GM10248 (cell line): ENCODE measurements around the gene CDC42EP4.
"Not testable (repeated sequence)": the region's sequence is repeated elsewhere in the genome, so short reads cannot be mapped to it uniquely, and the experiment has no call there.

ENCODE experiments used
- CTCF ChIA-PET: fragments of 300-600 bp; sonication (Branson Sonifier 250); formaldehyde crosslinking; extraction: SDS; loops from one replicate; lab custom pipeline; 2021; ENCODE audit warnings: antibody characterized with exemption; lab: Yijun Ruan, JAX
- POLR2A ChIA-PET: fragments of 350-650 bp; sonication (Branson Sonifier 250); formaldehyde crosslinking; extraction: SDS; loops from one replicate; lab custom pipeline; 2020; ENCODE audit warnings: antibody characterized with exemption; lab: Yijun Ruan, JAX
- DNase-seq: peaks from one replicate; pipeline ENCODE4 v3.0.0; 2012; ENCODE audit errors: extremely low spot score
- TF ChIP-seq, protein P1 (sequence below): IDR thresholded peaks from 2 replicates; pipeline ENCODE4 v1.5.1; 2012; ENCODE audit warnings: mild to moderate bottlenecking, low read depth; ENCODE audit errors: extremely low read depth, missing control alignments, control extremely low read depth

CDC42EP4 gene

DNA sequence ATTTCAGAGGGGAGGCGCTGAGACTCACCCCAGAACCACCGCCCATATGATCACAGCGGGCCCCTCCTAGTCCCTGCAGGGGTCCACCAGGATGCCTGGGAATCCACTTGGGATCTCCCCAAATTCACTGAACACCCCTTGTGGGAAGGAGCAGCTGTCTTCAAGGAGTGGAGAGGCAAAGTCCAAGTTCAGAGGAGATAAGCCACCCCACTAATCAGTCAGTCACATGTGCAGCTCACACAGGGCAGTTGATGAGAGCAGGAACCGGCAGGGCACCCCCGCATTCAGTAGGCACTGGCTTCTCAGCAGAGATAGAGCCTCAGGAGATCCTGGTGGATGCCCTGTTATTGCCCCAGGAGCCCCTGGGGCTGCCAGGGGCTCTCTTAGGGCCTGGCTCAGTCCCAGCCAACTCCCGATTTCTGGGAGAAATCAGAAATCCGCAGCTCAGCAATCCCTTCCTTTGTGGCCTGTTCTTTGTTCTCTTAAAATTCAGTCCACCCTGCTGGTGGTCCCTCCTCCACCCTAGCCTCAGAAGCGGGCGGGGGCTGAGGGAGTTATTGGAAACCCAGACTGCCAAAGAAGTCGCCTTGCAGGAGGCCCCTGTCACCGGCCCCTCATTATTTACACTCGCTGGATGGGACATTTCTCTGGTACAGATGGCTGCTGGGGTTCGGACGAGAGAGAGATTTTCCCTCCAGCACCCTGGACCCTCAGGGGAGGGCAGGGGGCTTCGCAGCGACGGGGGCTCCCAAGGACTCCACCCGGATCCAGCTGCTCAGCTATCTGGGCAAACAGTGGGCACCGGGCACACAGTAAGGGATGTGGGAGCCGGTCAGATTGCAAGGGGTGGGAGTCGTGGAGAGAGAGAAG, 1.8 kb downstream of the CDC42EP4 start:
- ChIA-PET CTCF (interaction anchor here (0.8 to 3.9 kb wide), 12 partner anchors 10 to 753 kb away, joined by 3 to 13 read pairs (median 4); a partner anchor contains a TSS), POLR2A (interaction anchor here (1.2 kb wide), 1 partner anchor 82 kb away, joined by 3 read pairs; no protein-coding TSS in a partner anchor)
- DNase-seq, result no peak
- TF ChIP-seq, protein P1, sequence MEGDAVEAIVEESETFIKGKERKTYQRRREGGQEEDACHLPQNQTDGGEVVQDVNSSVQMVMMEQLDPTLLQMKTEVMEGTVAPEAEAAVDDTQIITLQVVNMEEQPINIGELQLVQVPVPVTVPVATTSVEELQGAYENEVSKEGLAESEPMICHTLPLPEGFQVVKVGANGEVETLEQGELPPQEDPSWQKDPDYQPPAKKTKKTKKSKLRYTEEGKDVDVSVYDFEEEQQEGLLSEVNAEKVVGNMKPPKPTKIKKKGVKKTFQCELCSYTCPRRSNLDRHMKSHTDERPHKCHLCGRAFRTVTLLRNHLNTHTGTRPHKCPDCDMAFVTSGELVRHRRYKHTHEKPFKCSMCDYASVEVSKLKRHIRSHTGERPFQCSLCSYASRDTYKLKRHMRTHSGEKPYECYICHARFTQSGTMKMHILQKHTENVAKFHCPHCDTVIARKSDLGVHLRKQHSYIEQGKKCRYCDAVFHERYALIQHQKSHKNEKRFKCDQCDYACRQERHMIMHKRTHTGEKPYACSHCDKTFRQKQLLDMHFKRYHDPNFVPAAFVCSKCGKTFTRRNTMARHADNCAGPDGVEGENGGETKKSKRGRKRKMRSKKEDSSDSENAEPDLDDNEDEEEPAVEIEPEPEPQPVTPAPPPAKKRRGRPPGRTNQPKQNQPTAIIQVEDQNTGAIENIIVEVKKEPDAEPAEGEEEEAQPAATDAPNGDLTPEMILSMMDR, result no peak

DNA sequence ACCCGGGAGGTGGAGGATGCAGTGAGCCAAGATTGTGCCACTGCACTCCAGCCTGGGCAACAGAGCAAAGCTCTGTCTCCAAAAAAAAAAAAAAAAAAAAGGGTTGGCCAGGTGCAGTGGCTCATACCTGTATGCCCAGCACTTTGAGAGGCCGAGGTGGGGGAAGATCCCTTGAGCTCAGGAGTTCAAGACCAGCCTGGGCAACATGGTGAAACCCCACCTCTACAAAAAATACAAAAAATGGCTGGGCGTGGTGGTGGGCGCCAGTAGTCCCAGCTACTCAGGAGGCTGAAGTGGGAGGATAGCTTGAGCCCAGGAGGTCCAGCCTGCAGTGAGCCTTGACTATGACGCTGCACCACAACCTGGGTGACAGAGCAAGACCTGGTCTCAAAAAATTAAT, 2.8 kb downstream of the CDC42EP4 start:
- DNase-seq, POLR2A ChIA-PET: not testable (repeated sequence)
- CTCF ChIA-PET, result interaction anchor here (3.9 kb wide), 1 partner anchor 10 kb away, joined by 10 read pairs; no protein-coding TSS in a partner anchor

DNA sequence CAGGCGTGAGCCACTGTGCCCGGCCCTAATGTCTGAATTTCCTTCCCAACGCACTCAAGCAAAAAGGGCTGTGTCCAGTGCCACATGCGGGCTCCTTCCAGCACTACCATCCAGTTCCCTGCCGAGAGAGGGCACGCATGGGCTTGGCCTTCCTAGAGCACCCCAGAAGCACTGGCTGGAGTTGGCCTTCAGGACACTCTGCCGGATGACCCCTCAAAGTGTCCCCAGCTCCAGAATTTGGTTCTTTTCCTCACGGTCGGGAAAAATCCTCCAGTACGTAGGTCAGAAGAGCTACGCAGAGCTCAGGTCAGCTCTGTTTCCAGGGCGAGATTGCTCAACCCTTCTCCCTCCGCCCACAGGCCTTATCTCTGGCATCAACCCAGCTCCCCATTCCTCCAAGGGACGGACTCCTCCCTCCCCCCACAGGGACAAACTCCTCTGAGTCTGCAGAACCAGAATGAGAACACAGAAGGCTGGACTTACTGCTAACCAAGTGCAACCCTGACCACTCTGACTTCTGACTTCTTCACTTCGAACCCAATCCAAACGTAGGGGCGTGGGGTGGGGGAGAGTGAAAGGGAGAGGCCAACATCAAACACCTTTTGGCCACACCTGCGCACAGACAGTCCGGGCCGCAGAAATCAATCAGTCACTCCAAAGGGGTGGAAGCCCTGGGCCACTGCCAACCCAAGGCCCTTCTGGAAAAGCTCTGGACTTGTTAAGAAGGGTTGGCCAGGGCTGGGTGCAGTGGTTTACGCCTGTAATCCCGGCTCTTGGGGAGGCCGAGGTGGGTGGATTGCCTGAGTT, 3.6 kb downstream of the CDC42EP4 start:
- no peak for DNase-seq
- TF ChIP-seq, protein P1, result no peak
- CTCF ChIA-PET, result interaction anchor here (3.9 kb wide), 1 partner anchor 9 kb away, joined by 10 read pairs; no protein-coding TSS in a partner anchor
- POLR2A ChIA-PET, result no interaction called here

DNA sequence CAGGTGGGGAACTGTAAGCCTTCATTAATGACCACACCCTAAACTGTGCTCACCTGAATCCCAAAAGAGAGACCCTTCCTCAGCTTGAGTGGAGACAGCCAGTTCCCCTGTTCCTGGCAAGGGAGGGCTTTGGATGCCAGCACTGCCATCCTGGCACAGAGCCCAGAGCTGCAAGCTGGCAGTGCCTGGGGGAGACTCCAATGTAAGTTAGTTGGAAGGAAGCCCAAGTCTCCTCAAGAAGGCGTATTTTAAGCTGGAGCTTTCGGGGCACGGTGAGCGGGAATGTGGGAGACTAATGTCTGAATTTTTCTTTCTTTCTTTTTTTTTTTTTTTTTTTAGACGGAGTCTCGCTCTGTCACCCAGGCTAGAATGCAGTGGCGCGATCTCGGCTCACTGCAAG, 4.7 kb downstream of the CDC42EP4 start:
- POLR2A ChIA-PET, result interaction anchor here (0.7 kb wide), 1 partner anchor 216 kb away, joined by 7 read pairs; no protein-coding TSS in a partner anchor
- TF ChIP-seq, protein P1, result no peak
- no peak for DNase-seq

DNA sequence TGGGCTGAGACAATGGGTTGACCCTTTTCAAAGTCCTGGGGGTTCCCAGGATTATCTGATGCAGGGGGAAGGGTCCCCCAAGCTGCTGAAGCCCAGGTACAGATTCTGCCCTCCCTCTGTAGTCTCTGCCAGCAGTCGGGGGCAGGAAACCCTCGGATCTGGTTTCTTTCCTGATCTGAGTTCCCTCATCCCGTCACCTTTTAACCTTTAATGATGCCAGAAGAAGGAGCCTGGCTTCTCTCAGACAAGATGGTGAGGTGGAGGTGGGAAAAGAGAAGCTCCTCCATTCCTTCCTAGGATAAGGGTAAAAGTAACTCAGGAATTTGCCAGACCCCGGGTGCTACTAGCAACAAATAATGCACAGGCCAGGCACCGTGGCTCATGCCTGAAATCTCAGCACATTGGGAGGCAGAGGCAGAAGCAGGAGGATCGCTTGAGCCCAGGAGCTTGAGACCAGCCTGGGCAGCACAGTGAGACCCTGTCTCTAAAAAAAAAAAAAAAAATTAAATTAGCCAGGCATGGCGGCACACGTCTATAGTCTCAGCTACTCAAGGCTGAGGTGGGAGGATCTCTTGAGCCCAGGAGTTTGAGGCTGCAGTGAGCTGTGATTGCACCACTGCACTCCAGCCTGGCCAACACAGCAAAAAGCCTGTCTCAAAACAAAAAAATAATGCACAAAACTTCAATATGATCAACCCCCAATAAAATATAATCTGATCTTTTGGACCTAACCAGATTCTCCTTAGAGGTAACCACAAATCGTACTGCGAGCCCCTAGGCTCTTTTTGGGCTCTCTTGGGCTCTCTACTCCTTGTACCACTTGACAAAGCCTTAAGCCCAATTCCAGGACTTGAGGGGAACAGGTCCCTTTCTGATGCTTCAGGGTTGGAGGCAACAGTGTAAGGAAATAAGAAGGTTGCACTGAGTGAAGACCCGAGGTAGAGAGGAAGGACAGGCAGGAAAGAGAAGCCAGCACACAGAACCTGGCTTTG, 5.7 kb downstream of the CDC42EP4 start:
- CTCF ChIA-PET, result interaction anchor here (1.0 to 1.5 kb wide), 2 partner anchors 64 to 65 kb away, joined by 3 to 6 read pairs; no protein-coding TSS in a partner anchor
- DNase-seq, result no peak
- TF ChIP-seq, protein P1, result no peak
- POLR2A ChIA-PET, result interaction anchor here (0.7 kb wide), 1 partner anchor 21 kb away, joined by 3 read pairs; no protein-coding TSS in a partner anchor

More for the DNA sequence above, 4.7 kb downstream of the CDC42EP4 start:
- CTCF ChIA-PET, result interaction anchor here (1.0 to 1.5 kb wide), 2 partner anchors 63 to 66 kb away, joined by 3 to 6 read pairs; no protein-coding TSS in a partner anchor
